Measurements from ENCODE around the gene NTN1. TPM values are rescaled to one million over a fixed set of nuclear protein-coding genes. Genes with fewer than 3 reads are reported as not detected.

The NTN1 gene
- total RNA-seq, 2 donors from 2014 or later = 17.0 to 40.4 TPM

DNA sequence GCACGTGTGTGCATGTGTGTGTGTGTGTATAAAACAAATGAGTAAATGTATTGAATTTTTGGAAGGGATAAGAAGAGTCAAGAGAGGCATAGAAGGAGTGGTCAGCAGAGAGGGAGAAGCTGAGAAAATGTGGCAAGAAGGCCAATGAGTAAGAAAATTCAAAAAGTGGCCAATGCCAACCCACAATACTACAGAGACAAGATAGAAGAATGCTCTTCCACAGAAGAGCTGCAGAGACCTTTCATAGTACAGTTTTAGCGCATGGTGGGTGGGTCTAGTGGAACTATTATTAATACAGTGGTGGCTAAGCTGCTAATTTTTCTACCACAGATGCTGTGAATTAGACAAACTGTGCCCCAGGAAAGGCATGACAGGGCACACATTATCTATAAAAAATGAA, 233.5 kb downstream of the NTN1 start:
- TF ChIP-seq, protein P1, sequence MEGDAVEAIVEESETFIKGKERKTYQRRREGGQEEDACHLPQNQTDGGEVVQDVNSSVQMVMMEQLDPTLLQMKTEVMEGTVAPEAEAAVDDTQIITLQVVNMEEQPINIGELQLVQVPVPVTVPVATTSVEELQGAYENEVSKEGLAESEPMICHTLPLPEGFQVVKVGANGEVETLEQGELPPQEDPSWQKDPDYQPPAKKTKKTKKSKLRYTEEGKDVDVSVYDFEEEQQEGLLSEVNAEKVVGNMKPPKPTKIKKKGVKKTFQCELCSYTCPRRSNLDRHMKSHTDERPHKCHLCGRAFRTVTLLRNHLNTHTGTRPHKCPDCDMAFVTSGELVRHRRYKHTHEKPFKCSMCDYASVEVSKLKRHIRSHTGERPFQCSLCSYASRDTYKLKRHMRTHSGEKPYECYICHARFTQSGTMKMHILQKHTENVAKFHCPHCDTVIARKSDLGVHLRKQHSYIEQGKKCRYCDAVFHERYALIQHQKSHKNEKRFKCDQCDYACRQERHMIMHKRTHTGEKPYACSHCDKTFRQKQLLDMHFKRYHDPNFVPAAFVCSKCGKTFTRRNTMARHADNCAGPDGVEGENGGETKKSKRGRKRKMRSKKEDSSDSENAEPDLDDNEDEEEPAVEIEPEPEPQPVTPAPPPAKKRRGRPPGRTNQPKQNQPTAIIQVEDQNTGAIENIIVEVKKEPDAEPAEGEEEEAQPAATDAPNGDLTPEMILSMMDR (conservative IDR thresholded peaks at IDR 0.05) = no peak
- Histone ChIP-seq H3K27ac (ENCODE audit: low read depth, low read length) (no peak overlapping the region), H3K4me3 (ENCODE audit: low read length) (no peak overlapping the region), H3K27me3 (ENCODE audit: control insufficient read depth, insufficient read depth, low read length, poor library complexity, severe bottlenecking) (no peaks in the 10 kb centered on the region), H3K9me3 (ENCODE audit: control insufficient read depth, low read length) (no peaks in the 10 kb centered on the region), H3K4me1 (ENCODE audit: control insufficient read depth, insufficient read depth, low read length) (peaks cover 11% of the 10 kb centered on the region), H3K36me3 (ENCODE audit: control insufficient read depth, insufficient read depth, low read length) (no peaks in the 10 kb centered on the region), H3K9ac (ENCODE audit: extremely low read depth, low read length, poor library complexity, severe bottlenecking) (no peak overlapping the region)
- no peak for DNase-seq
- Mint-ChIP-seq H3K27me3 (ENCODE audit: insufficient read depth) (no peaks in the 10 kb centered on the region), H3K36me3 (ENCODE audit: low read depth) (peaks cover 3% of the 10 kb centered on the region), H3K9me3 (no peaks in the 10 kb centered on the region), H3K4me3 (no peak overlapping the region), H3K4me1 (peaks cover 32% of the 10 kb centered on the region), H3K27ac (no peak overlapping the region)
- WGBS, 2 experiments (ENCODE audit: insufficient coverage in 1 of 2, insufficient read length in 1 of 2) = 47 to 100% methylated on average over 1 to 2 of the region's 2 CpGs

DNA sequence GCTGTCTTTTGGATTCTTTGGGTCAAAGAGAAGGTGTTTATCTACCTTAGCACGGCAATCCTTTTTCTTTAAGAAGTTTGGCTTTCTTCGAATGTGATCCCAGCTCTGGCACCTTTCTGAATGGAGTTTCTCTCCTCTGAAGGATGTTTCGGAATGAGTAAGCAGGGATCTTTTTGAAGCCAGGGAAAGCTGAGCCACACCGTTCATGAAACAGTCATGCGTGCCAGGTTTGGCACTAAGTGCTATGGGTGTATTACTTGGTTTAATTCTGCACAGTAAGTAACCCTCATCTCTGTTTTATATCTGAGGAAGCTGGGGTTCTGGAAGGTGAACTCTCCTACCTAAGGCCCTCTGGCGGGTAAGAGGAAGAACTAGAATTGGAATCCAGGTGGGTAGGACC, 234.5 kb downstream of the NTN1 start:
- DNase-seq = no peak
- Histone ChIP-seq H3K4me1 (ENCODE audit: control insufficient read depth, insufficient read depth, low read length) (peaks cover 11% of the 10 kb centered on the region), H3K9ac (ENCODE audit: extremely low read depth, low read length, poor library complexity, severe bottlenecking) (no peak overlapping the region), H3K27me3 (ENCODE audit: control insufficient read depth, insufficient read depth, low read length, poor library complexity, severe bottlenecking) (no peaks in the 10 kb centered on the region), H3K9me3 (ENCODE audit: control insufficient read depth, low read length) (no peaks in the 10 kb centered on the region), H3K27ac (ENCODE audit: low read depth, low read length) (no peak overlapping the region), H3K4me3 (ENCODE audit: low read length) (no peak overlapping the region), H3K36me3 (ENCODE audit: control insufficient read depth, insufficient read depth, low read length) (no peaks in the 10 kb centered on the region)
- TF ChIP-seq, protein P1 (conservative IDR thresholded peaks at IDR 0.05) = peak; percentile 37
- Mint-ChIP-seq H3K4me1 (peaks cover 35% of the 10 kb centered on the region), H3K4me3 (no peak overlapping the region), H3K27ac (no peak overlapping the region), H3K36me3 (ENCODE audit: low read depth) (no peaks in the 10 kb centered on the region), H3K27me3 (ENCODE audit: insufficient read depth) (no peaks in the 10 kb centered on the region), H3K9me3 (no peaks in the 10 kb centered on the region)
- 50 to 76% methylated on average over 2 to 6 of the region's 6 CpGs for WGBS, 2 experiments (ENCODE audit: insufficient coverage in 1 of 2, insufficient read length in 1 of 2)

DNA sequence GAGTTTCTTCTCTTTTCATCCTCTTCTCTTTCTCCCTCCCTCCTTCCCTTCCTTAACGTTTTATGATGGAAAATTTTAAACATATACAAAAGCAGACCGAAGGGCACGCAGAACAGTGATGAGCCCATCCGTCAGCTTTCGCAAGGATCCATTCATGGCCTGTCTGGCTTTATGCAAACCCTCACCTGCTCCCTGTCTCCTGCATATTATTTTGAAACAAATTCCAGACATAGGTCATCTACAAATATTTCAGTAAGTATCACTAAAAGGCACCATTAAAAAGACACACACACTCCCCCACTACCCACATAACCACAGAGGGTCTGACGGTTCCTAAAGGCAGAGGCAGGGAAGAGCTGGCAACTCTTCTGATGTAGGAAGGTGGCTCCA, 235.0 kb downstream of the NTN1 start:
- TF ChIP-seq, protein P1 (conservative IDR thresholded peaks at IDR 0.05) = no peak
- no peaks in the 10 kb centered on the region for H3K9me3 Mint-ChIP-seq
- Histone ChIP-seq H3K27ac (ENCODE audit: low read depth, low read length) (no peak overlapping the region), H3K4me1 (ENCODE audit: control insufficient read depth, insufficient read depth, low read length) (peaks cover 16% of the 10 kb centered on the region), H3K36me3 (ENCODE audit: control insufficient read depth, insufficient read depth, low read length) (no peaks in the 10 kb centered on the region), H3K9me3 (ENCODE audit: control insufficient read depth, low read length) (no peaks in the 10 kb centered on the region), H3K9ac (ENCODE audit: extremely low read depth, low read length, poor library complexity, severe bottlenecking) (no peak overlapping the region), H3K4me3 (ENCODE audit: low read length) (no peak overlapping the region), H3K27me3 (ENCODE audit: control insufficient read depth, insufficient read depth, low read length, poor library complexity, severe bottlenecking) (no peaks in the 10 kb centered on the region)
- H3K27me3 Mint-ChIP-seq (ENCODE audit: insufficient read depth) = no peaks in the 10 kb centered on the region
- no peak overlapping the region for H3K27ac Mint-ChIP-seq
- 90 to 98% methylated on average over 4 to 6 of the region's 6 CpGs for WGBS, 2 experiments (ENCODE audit: insufficient coverage in 1 of 2, insufficient read length in 1 of 2)
- DNase-seq = no peak
- no peaks in the 10 kb centered on the region for H3K36me3 Mint-ChIP-seq (ENCODE audit: low read depth)
- no peak overlapping the region for H3K4me3 Mint-ChIP-seq
- peaks cover 40% of the 10 kb centered on the region for H3K4me1 Mint-ChIP-seq
